ENCODE results near the gene NR1H4.
A peak's percentile ranks its signal among the peaks of the same experiment; 100 is the strongest.
"Not testable (repeated sequence)": the region's sequence is repeated elsewhere in the genome, so short reads cannot be mapped to it uniquely, and the experiment has no call there.

NR1H4 gene

GRCh38 chr12:100584256-100584655, 110.6 kb downstream of the NR1H4 start:
- H2AFZ ChIP-seq (ENCODE audit: low read length, unreplicated experiment): no peak overlapping the region
- H3K4me1 ChIP-seq (ENCODE audit: control insufficient read depth, insufficient read depth, low read length, unreplicated experiment): no peaks in the 10 kb centered on the region
- H3K27me3 ChIP-seq (ENCODE audit: insufficient read depth, low read length): no peaks in the 10 kb centered on the region
- H3K79me2 ChIP-seq (ENCODE audit: control insufficient read depth, insufficient read depth, low read length, unreplicated experiment): peaks cover 52% of the 10 kb centered on the region
- H3K4me3 ChIP-seq (ENCODE audit: low read depth, low read length): no peak overlapping the region
- H3K27ac ChIP-seq (ENCODE audit: low read depth, low read length): no peak overlapping the region
- H3K36me3 ChIP-seq (ENCODE audit: insufficient read depth, low read length): peaks cover 3% of the 10 kb centered on the region; the same call in 1 of the 2 replicates

GRCh38 chr12:100591979-100592378, 118.3 kb downstream of the NR1H4 start:
- no peak overlapping the region for H3K27ac ChIP-seq (ENCODE audit: low read depth, low read length)
- peaks cover 12% of the 10 kb centered on the region for H3K4me1 ChIP-seq (ENCODE audit: control insufficient read depth, insufficient read depth, low read length, unreplicated experiment)
- H3K36me3 ChIP-seq (ENCODE audit: insufficient read depth, low read length): no peaks in the 10 kb centered on the region; the same call in 1 of the 2 replicates
- H2AFZ ChIP-seq (ENCODE audit: low read length, unreplicated experiment): no peak overlapping the region
- H3K27me3 ChIP-seq (ENCODE audit: insufficient read depth, low read length): no peaks in the 10 kb centered on the region
- H3K79me2 ChIP-seq (ENCODE audit: control insufficient read depth, insufficient read depth, low read length, unreplicated experiment): peaks cover 12% of the 10 kb centered on the region
- H3K4me3 ChIP-seq (ENCODE audit: low read depth, low read length): no peak overlapping the region

GRCh38 chr12:100593490-100593889, 119.8 kb downstream of the NR1H4 start:
- peak overlapping the region; percentile 31 for H2AFZ ChIP-seq (ENCODE audit: low read length, unreplicated experiment)

GRCh38 chr12:100601626-100602025, 128.0 kb downstream of the NR1H4 start:
- H3K27ac ChIP-seq (ENCODE audit: low read depth, low read length): no peak overlapping the region
- no peak overlapping the region for H2AFZ ChIP-seq (ENCODE audit: low read length, unreplicated experiment)
- H3K79me2 ChIP-seq (ENCODE audit: control insufficient read depth, insufficient read depth, low read length, unreplicated experiment): no peaks in the 10 kb centered on the region
- H3K36me3 ChIP-seq (ENCODE audit: insufficient read depth, low read length): 0 out of 2 replicates have a peak, but pooled peaks cover 2% of the 10 kb centered on the region
- H3K4me3 ChIP-seq (ENCODE audit: low read depth, low read length): no peak overlapping the region
- H3K4me1 ChIP-seq (ENCODE audit: control insufficient read depth, insufficient read depth, low read length, unreplicated experiment): no peaks in the 10 kb centered on the region
- H3K27me3 ChIP-seq (ENCODE audit: insufficient read depth, low read length): no peaks in the 10 kb centered on the region

More at GRCh38 chr12:100593490-100593889, 119.8 kb downstream of the NR1H4 start:
- Histone ChIP-seq H3K36me3 (ENCODE audit: insufficient read depth, low read length) (no peaks in the 10 kb centered on the region; the same call in 1 of the 2 replicates), H3K4me3 (ENCODE audit: low read depth, low read length) (peak overlapping the region; percentile 66), H3K4me1 (ENCODE audit: control insufficient read depth, insufficient read depth, low read length, unreplicated experiment) (peaks cover 12% of the 10 kb centered on the region), H3K27ac (ENCODE audit: low read depth, low read length) (no peak overlapping the region), H3K27me3 (ENCODE audit: insufficient read depth, low read length) (no peaks in the 10 kb centered on the region), H3K79me2 (ENCODE audit: control insufficient read depth, insufficient read depth, low read length, unreplicated experiment) (peaks cover 12% of the 10 kb centered on the region)

GRCh38 chr12:100602997-100603396, 129.3 kb downstream of the NR1H4 start:
- H3K27ac ChIP-seq (ENCODE audit: low read depth, low read length); H3K4me3 ChIP-seq (ENCODE audit: low read depth, low read length); H3K79me2 ChIP-seq (ENCODE audit: control insufficient read depth, insufficient read depth, low read length, unreplicated experiment); H3K27me3 ChIP-seq (ENCODE audit: insufficient read depth, low read length); H3K4me1 ChIP-seq (ENCODE audit: control insufficient read depth, insufficient read depth, low read length, unreplicated experiment); H2AFZ ChIP-seq (ENCODE audit: low read length, unreplicated experiment); H3K36me3 ChIP-seq (ENCODE audit: insufficient read depth, low read length): not testable (repeated sequence)

- no peaks in the 10 kb centered on the region for H3K79me2 ChIP-seq (ENCODE audit: control insufficient read depth, insufficient read depth, low read length, unreplicated experiment)
- no peak overlapping the region for H3K4me3 ChIP-seq (ENCODE audit: low read depth, low read length)
- no peak overlapping the region for H3K27ac ChIP-seq (ENCODE audit: low read depth, low read length)
- no peak overlapping the region for H2AFZ ChIP-seq (ENCODE audit: low read length, unreplicated experiment)
- no peaks in the 10 kb centered on the region for H3K27me3 ChIP-seq (ENCODE audit: insufficient read depth, low read length)
- H3K4me1 ChIP-seq (ENCODE audit: control insufficient read depth, insufficient read depth, low read length, unreplicated experiment): no peaks in the 10 kb centered on the region
- H3K36me3 ChIP-seq (ENCODE audit: insufficient read depth, low read length): 0 out of 2 replicates have a peak, but pooled peaks cover 7% of the 10 kb centered on the region
These were observed 135.1 kb downstream of the NR1H4 start for GRCh38 chr12:100608776-100609175.

GRCh38 chr12:100610666-100611430, 137.2 kb downstream of the NR1H4 start:
- Histone ChIP-seq H3K4me1 (ENCODE audit: control insufficient read depth, insufficient read depth, low read length, unreplicated experiment) (no peaks in the 10 kb centered on the region), H3K4me3 (ENCODE audit: low read depth, low read length) (no peak overlapping the region), H3K27me3 (ENCODE audit: insufficient read depth, low read length) (no peaks in the 10 kb centered on the region), H2AFZ (ENCODE audit: low read length, unreplicated experiment) (no peak overlapping the region), H3K27ac (ENCODE audit: low read depth, low read length) (no peak overlapping the region), H3K79me2 (ENCODE audit: control insufficient read depth, insufficient read depth, low read length, unreplicated experiment) (no peaks in the 10 kb centered on the region), H3K36me3 (ENCODE audit: insufficient read depth, low read length) (0 out of 2 replicates have a peak, but pooled peaks cover 5% of the 10 kb centered on the region)

- no peaks in the 10 kb centered on the region for H3K79me2 ChIP-seq (ENCODE audit: control insufficient read depth, insufficient read depth, low read length, unreplicated experiment)
- H3K4me3 ChIP-seq (ENCODE audit: low read depth, low read length): no peak overlapping the region
- no peaks in the 10 kb centered on the region for H3K27me3 ChIP-seq (ENCODE audit: insufficient read depth, low read length)
- H2AFZ ChIP-seq (ENCODE audit: low read length, unreplicated experiment): no peak overlapping the region
- no peaks in the 10 kb centered on the region for H3K4me1 ChIP-seq (ENCODE audit: control insufficient read depth, insufficient read depth, low read length, unreplicated experiment)
- H3K36me3 ChIP-seq (ENCODE audit: insufficient read depth, low read length): 0 out of 2 replicates have a peak, but pooled peaks cover under 1% of the 10 kb centered on the region
- no peak overlapping the region for H3K27ac ChIP-seq (ENCODE audit: low read depth, low read length)
These were observed 138.9 kb downstream of the NR1H4 start for GRCh38 chr12:100612606-100613005.

Measured in ACC112 (cell line).